Stimulated activated CD4-positive, alpha-beta T cell treated with anti-CD3 and anti-CD28 coated beads, Interleukin-4, amount 100 ng/mL, for 1 hour (primary cell): ENCODE results near the gene SERPINA1.
"Not testable (repeated sequence)": the region's sequence is repeated elsewhere in the genome, so short reads cannot be mapped to it uniquely, and the experiment has no call there.

Source experiments
- DNase-seq: peaks from one replicate; pipeline ENCODE4 v3.0.0-alpha.2; 2020

Gene SERPINA1

GRCh38 chr14:94388384-94389103 lies at the start of gene SERPINA1:
Gene SERPINA1 (minus strand): TSS chr14:94388602. CDS start chr14:94383237, 5,365 bp downstream.
- no peak for DNase-seq

DNA sequence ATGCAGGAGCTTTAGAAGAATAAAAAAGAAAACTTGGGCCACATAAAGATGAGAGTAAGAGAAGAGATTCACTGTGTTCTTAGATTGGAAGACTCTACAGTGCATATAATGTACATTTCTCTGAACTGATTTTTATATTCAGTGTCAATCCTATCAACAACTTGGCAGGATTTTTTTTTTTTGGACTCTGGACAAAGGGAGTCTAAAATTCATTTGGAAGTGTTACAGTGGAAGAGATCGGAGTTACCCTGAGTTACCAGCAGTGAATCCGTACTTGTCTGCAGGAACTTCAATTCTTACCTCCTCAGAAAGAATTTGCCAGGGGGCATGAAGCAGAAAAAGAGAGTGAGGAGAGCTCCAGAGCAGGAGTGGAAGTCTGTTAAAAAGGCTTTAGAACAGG lies 40.2 kb upstream of the SERPINA1 start:
- no peak for DNase-seq

- DNase-seq: no peak
Observed at GRCh38 chr14:94427016-94427613, 38.7 kb upstream of the SERPINA1 start.

- no peak for DNase-seq
Observed at GRCh38 chr14:94426526-94426925, 38.1 kb upstream of the SERPINA1 start.

DNA sequence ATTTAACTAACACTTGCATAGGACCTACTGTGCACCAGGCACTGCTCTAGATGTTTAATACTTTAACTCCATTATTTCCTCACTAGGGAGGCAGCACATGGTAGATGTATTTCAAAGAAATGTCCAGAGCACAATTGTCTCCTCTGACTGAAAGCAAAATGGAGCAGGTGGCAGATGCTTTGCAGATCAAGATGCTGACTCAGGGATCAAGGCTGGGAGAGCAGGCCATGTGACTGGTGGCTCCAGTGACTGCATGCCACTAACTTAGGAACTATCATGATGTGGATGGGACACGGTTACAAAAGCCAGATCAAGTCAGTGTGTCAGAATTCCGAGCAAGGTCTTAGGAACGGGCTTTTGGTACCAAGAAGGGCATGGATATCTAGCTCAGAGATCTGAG lies 36.0 kb upstream of the SERPINA1 start:
- DNase-seq: no peak

DNA sequence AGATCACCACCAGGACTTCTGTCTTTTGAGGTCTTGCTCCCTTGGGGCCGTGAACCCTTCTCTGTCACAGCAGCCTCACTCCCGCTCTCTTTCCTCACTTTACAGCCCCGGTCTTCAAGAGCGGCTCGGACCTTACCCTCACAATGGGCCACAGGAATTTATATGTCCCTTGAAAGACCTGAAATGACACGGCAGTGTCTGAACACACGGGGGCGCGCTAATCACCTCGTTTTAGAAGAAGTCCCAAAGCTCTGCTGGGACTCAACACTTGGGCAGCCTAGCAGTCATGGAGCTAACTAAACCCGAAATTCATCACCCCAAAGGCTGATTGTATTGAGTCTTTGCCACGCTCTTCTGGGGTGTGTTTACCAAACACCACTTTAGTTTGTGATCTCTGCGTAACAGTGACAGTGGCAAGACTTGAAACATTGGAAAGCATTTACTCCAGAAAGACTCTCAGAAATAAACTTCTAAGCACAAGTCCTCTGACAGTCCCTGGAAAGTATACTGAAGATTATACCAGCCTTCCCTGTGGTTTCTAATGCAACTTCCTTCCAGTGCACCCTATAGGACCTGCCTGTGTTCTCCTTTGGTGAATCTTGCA lies 35.2 kb upstream of the SERPINA1 start:
- peak; percentile 46 for DNase-seq

DNA sequence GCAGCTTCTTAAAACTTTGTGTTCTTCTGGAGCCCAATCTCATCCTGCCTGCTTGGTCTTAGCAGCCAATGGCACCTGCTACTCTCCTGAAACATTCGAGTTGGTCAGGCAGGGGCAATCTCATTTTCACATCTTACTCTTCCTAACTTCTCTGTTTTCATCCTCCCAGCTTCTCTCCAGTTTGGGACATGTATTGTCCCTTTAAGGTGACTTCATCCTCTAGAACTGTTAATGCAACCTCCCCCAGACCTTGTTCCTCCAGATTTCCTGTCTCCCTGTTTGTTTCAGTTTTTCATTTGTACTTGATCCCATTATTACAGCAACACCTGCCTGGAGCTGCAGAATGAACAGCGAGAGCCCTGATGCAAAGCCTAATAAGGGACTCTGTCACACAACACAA lies 32.9 kb upstream of the SERPINA1 start:
- no peak for DNase-seq

DNA sequence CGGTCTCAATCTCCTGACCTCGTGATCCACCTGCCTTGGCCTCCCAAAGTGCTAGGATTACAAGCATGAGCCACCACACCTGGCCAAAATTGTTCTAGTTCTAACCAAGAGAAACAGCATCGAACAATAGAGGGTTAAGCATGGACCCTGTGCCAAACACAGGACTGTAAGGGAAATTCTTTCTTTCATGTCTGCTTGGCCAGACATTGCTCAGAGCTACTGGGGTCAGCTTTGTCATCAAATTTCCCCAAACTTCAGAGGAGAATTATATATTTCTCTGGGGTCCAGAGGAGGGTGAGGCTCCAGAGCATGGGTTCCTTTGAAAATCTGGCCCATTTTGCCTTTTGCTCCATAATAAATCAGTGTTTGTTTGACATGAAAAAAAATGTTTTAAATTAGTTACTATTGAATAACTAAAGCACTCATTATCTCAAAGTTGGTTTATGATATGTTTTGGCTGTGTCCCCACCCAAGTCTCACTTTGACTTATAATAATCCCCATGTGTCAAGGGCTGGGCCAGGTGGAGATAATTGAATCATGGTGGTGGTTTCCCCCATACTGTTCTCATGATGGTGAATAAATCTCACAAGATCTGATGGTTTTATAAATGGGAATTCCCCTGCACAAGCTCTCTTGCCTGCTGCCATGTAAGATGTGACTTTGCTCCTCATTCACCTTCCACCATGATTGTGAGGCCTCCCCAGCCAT lies 29.2 kb upstream of the SERPINA1 start:
- DNase-seq: not testable (repeated sequence)

DNA sequence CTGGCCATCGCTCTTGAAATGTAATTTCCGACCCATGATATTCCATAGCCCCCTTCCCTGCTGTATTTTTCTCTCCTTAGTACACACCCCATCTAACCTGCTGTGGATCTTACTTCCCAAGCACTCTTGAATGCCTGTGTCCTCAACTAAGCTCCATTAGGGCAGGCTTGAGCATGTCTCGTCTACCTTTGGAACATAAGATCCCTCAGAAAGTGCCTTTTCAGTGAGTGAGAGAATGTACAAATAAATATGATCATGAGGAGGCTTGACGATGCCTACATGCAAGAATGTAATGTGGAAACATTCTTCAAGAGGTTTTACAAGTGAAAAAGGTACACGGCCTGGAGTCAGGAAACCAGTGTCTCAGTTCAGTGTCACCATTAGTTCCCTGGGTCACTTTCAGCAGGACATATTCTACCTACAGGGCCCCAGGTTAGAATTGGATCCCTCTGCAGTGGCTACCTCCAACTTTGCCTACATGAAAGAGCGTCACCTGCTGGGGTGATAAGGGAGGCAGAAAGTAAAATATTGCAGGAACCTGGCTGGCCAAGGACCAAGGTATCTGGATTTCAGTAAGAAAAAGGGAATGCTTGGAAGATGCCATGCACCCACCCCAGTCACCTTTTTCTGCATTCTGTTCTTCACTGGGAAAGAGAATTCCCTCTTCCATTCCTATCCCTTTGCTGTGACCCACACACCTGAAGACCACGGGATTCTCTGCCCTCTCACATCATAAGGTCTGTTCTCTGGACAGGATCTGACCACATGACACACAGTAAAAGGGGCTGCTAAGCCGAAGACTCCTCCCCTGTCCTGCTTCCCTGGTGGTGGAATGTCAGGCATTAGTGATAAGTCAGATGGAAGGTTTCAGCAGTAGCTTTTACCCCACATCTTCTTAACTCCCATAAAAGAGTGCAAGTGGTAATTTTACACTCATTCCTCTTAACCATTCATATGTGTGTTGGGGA lies 24.6 kb upstream of the SERPINA1 start:
- no peak for DNase-seq

DNA sequence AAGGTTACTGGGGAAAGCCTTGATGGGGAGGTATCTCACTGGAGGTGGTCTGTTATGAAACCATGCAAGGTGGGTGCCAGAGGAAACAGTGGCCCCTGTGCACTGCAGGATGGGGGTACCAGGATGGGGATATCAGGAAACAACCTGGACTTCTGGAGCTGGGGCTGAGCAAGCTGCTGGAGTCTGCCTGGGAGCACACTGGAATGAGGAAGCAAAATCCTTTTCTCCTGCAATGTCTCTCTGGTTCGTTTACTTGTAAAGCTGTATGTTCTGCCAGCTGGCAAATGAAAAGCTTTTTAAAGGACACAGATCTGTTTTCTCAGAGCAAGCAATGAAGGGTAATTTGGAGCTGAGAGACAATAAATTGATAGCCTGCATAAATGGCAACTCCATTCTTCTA lies 23.2 kb upstream of the SERPINA1 start:
- no peak for DNase-seq

DNA sequence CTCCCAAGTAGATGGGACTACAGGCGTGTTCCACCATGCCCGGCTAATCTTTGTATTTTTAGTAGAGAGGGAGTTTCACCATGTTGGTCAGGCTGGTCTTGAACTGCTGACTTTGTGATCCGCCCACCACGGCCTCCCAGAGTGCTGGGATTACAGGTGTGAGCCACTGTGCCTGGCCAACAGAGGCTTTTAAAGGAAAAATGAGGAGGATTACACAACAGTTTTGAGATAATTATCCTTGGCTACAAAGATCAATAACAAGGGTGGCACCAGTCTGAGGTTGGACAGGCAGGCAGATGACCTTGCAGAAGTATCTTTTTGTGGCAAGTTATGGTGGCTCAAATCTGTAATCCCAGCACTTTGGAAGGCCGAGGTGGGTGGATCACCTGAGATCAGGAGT lies 21.0 kb upstream of the SERPINA1 start:
- DNase-seq: not testable (repeated sequence)

DNA sequence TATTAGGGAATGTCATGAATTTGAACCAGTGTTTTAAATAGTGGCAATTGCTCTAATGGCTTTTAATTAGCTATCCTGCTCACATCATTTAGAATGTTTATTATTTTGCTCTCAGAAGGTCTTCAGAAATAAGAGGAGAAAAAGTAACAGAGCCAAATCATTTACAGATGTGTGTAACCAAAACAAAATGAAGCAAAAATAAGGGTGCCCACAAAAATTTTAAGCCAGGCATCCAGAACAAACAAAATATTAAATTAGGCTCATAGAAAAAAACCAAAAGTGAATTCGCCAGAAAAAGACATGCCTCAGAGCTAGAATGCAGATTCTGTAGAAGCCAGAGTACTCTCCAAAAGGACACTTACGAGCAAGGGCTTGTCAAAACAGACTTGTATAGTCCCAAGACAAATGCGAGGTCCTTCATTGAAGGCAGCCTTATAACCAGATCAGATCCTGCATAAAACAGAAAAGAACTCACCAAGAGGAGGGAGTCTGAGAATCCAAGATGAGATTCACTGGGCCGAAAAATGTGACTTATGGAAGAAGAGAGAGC lies 20.2 kb upstream of the SERPINA1 start:
- no peak for DNase-seq

DNA sequence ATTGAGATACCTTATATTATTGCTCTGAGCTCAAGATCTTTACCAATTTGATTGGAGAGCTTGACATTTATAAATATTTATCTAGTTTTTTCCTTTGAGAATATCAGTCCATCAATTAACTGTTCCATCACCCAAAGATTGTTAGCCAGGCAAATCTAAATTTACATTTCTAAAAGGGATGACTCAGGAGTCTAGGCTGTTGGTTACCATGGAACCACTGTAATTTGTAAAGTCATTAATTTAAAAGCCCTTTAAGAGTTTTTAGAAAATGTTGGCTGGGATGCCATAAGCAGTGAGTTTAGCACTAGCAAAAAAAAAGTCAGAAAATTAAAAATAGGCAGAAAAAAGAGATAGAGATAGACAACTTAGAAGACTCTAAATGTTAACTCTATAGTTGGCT lies 19.5 kb upstream of the SERPINA1 start:
- no peak for DNase-seq

GRCh38 chr14:94406910-94407309 lies 18.5 kb upstream of the SERPINA1 start:
- no peak for DNase-seq

GRCh38 chr14:94405486-94405885 lies 17.1 kb upstream of the SERPINA1 start:
- DNase-seq: no peak

DNA sequence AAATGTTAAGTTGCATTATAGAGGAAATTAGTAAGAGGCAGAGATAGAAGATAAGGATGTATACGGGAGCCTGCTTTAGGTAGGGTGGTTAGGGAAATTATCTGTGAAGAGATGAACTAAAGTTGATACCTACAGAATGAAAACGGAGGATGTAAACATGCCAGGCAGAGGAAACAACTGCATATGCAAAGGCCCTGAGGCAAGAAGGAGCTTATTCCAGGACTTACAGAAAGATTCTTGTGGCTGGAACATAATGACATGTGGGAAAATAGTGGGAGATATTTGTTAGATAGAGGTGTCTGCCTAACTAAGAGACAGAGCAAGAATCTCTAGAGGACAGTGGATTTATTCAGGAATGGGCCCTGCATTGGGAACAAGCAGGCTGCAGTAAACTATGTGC lies 16.2 kb upstream of the SERPINA1 start:
- no peak for DNase-seq

DNA sequence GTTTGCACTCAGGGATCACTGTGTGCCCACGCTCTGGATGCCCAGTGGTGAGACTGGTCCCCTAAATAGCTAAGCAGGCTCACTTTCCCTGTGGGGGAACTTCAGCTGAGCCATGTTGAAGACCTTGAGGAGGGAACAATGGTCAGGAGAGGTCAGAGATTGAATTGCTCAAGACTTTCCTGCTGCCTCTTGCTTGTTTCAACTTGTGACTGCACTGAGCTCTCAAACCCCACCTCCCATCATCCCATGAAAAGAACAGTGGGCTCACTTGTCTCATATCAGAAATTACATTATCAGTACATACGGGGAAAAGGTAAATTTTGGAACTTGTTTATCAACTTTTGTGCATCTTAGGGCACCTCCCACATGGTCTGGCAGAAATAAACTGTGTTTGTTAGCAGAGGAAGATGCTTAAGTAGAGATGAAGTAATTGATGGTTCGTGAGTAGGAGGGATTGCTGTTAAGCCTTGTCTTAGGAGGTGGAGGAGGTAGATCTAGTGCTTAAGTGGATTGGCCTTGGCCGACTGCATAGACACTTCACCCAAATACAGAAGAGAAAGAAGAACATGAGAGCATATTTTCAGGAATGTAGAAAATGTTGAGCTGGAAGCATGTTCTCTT lies 15.0 kb upstream of the SERPINA1 start:
- DNase-seq: no peak

GRCh38 chr14:94401083-94401482 lies 12.7 kb upstream of the SERPINA1 start:
- DNase-seq: no peak

GRCh38 chr14:94400422-94400841 lies 12.0 kb upstream of the SERPINA1 start:
- no peak for DNase-seq

- no peak for DNase-seq
Observed at GRCh38 chr14:94398536-94398935, 10.1 kb upstream of the SERPINA1 start.

- DNase-seq: no peak
Observed at GRCh38 chr14:94398182-94398479, 9.7 kb upstream of the SERPINA1 start.
